Stimulated activated CD4-positive, alpha-beta T cell treated with anti-CD3 and anti-CD28 coated beads, Interleukin-15, amount 100 ng/mL, for 48 hours (primary cell): Measurements from ENCODE around the gene NRXN2.
A peak's percentile ranks its signal among the peaks of the same experiment; 100 is the strongest.
"Not testable (repeated sequence)": the region's sequence is repeated elsewhere in the genome, so short reads cannot be mapped to it uniquely, and the experiment has no call there.

Experiments
- DNase-seq, 2 donors: peaks; one replicate each; pipeline ENCODE4 v3.0.0-alpha.2; 2020; ENCODE audit warnings: low read depth in 2 of 2

The NRXN2 gene

DNA sequence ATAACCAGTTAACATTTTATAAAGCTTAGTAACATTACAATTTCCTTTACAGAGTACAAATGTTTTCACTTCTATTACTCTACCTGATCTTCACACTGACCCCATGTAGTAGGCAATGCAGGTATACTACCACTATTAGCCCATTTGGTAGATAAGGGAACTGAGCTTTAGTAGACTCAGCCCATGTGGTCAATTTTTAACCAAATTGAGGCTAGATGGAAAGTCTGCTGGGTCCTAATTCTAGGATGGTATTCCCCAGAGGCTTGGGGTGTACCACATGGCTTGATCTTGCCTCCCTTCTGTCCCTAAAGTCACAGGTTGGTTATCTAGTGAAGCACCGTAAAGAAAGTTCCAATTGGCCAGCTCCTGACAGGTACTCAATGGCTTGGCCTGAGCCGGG lies 48.2 kb downstream of the NRXN2 start:
- no peak for DNase-seq

- no peak for DNase-seq
Observed at GRCh38 chr11:64673279-64673678, 49.7 kb downstream of the NRXN2 start.

- no peak for DNase-seq
Observed at GRCh38 chr11:64672875-64673274, 50.1 kb downstream of the NRXN2 start.

DNA sequence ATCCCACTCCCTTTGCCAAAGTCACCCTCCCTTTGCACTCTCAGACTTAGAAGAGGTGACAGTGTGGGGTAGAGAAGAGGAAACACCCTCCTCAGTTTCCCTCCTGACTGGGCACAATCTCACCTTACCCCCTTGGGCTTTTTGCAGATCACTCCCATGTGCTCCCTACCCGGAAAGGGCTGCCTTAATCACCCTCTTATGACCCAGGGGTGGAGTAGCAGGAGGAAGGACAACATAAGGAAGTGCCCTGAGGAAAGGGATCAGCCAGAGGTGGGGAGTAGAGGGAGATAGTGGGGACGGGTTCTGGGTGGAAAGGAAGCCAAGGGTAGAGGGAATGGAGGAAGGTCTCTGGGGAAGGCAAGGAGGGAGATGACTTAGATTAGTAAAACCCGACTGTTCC lies 52.0 kb downstream of the NRXN2 start:
- DNase-seq, result no peak

DNA sequence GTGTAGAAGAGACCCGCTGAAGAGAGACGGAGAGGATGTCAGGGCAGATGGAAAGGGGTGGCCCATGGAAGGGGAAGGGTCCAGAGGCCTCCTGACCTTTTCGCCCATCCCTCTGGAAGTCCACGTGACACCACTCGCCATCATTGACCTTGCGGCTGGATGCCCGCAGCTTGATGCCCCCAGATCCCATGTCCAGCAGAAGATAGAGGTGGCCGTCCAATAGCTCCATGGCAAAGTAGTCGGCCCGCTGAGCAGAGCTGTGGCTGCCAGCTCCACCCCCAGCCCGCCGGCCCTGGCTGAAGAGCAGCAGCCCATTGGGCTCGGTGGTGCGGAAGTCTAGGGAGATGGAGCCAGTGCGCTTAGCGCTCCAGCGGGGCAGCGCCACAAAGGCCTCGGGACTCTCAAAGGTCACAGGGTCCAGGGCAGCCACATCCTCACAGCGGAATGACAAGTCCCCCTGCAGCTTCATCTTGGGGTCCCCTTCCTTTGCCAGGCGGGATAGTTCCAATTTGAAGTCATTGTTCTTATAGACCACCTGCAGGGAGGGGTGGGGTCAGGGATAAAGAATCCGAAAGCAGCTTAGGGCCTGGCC lies 55.7 kb downstream of the NRXN2 start:
- no peak for DNase-seq

- no peak for DNase-seq
Observed at GRCh38 chr11:64665411-64665821, 57.6 kb downstream of the NRXN2 start.

DNA sequence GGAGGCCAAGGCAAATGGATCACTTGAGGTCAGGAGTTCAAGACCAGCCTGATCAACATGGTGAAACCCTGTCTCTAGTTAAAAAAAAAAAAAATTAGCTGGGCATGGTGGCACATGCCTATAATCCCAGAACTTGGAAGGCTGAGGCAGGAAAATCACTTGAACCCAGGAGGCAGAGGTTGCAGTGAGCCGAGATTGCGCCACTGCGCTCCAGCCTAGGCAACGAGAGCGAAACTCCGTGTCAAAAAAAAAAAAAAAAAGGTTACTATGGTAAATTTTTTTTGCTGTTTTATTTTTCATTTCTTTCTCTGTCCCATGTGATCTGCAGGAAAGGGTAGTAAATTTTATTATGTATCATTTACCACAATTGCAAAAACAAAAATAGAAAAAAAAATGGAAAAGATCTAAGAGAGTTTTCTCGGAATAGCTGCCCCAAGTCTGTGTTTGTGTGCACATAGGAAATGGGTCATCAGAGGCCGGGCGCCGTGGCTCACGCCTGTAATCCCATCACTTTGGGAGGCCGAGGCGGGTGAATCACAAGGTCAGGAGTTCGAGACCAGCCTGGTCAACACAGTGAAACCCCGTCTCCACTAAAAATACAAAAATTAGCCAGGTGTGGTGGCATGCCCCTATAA lies 58.6 kb downstream of the NRXN2 start:
- DNase-seq, result not testable (repeated sequence)

- no peak for DNase-seq
Observed at GRCh38 chr11:64663656-64664055, 59.3 kb downstream of the NRXN2 start.

- no peak for DNase-seq
Observed at GRCh38 chr11:64661614-64662013, 61.4 kb downstream of the NRXN2 start.

GRCh38 chr11:64661146-64661545 lies 61.9 kb downstream of the NRXN2 start:
- no peak for DNase-seq

- DNase-seq, result no peak
Observed at GRCh38 chr11:64660706-64661105, 62.3 kb downstream of the NRXN2 start.

DNA sequence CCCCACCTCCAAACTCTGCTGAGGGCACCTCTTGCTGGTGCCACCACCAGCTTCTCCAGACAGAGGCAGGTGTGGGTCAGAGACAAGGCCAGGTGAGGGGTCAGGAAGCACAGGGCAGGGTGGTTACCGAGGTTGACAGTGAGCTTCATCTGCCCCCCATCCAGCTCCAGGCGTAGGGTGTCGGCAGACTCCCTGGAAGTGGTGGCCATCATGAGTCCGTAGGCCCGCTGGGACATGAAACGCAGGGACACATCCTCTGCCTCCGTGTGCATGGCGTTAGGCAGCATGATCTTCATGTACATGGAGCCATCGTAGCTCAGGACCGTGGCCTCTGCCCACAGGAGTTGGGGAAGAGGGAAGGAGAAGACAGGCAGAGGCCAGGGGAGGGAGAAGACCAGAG lies 62.8 kb downstream of the NRXN2 start:
- DNase-seq, result no peak

- DNase-seq, result no peak
Observed at GRCh38 chr11:64659417-64660144, 63.4 kb downstream of the NRXN2 start.

DNA sequence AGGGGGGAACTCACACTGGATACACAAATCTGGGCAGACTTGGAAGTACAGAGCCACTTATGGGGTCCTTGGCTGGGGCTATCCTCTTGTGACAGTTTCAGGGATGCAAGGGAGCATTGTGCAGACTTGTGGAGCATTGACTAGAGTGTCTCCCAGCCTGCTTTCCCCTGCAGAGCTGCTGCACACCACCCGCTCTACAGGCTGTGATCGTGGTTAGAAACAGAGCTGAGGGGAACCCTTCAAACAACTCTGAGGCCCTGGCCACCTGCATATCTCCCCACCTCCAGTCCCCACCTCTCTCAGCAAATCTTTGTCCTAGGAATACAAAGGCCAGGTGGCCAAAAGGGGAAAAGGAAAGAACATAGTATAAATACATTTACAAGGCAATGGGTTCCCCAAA lies 64.7 kb downstream of the NRXN2 start:
- no peak for DNase-seq

GRCh38 chr11:64656862-64657261 lies 66.1 kb downstream of the NRXN2 start:
- DNase-seq, result no peak

DNA sequence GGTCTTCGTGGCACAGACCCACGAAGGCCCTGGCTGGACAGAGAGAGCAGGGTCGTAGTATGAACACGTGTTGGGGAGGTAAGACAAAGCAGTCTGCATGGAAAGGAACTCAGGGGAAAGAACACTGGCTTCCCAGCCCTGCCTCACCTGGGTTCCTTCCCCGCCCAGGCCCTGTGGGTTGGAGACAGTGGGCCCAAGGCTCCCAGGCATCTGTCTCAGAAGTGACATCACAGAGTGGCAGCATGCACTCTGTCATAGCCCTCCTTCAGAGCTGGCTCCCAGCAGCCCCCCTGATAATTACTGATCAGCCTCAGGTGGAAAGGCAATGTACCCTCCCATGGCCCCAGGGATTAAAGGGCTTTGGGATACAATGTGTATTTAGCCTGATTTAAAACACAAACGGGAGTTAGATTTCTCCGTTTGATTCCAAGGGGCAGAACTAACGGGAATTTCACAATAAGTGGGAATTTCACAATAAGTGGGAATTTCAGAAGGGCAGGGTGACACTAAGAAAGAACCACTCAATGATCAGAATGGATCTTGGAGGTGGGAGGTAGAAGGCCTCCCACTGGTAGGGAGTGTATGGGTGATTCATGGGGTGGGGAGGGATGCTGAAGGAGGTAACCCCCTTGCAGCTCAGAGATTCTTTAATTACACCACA lies 66.9 kb downstream of the NRXN2 start:
- DNase-seq, result no peak

GRCh38 chr11:64654958-64655541 lies 67.9 kb downstream of the NRXN2 start:
- DNase-seq, result no peak

DNA sequence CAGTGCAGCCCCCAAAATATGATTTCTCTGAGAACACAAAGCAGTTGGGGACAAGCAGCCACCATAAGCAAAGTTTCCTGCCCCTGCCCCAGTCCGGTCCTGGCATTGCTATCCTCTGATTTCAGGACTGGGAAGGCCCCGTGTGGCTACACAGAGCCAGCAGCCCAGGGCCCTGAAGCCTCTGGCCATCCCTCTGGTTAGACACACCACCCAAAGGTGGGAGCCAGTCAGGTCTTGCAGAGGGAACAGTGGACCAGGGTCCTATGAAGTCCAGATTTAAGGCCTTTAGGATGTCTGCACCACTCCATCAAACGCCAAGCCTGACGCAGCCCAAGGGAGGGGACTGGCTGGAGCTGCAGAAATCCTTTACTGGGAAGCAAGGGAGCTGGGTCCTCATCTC lies 68.6 kb downstream of the NRXN2 start:
- DNase-seq, result no peak

- no peak for DNase-seq
Observed at GRCh38 chr11:64653388-64653973, 69.5 kb downstream of the NRXN2 start.

GRCh38 chr11:64652586-64653387 lies 70.2 kb downstream of the NRXN2 start:
- peak; percentile 44 to 64 for DNase-seq

DNA sequence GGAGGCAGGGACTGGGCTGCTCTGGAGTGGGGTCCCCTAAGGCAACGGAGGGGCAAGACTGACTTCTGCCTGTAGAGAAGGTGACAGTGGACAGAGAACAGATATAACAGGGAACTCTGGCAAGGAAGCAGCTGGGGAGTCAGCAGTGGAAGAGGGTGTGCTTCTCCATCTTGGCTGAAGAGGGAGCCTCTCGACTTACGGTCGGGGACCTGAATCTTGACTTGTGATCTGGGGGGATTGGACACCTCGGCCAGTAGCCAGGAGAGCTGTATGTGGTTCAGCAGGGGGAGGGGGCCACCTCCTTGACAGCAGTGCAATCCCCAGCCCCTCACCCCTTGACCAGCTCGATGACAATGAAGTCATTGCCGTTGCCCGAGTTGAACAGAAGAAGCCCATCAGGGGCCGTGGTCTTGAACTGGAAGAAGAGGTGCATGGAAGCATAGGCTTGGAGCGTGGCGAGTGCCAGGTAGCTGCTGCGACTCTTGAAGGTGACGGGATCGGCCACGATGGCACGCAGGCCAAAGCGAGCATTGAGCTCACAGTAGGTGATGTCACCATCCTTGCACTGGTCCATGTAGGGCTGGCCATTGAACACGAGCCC lies 72.0 kb downstream of the NRXN2 start:
- no peak for DNase-seq
